HG02763 (cell line): Measurements from ENCODE around the gene HOMER1.

Experiments
- ATAC-seq: cut with Tn5 transposase; IDR thresholded peaks from one replicate; pipeline ENCODE4 v1.9.1; 2021; ENCODE audit warnings: mild to moderate bottlenecking, moderate library complexity; ENCODE audit not compliant: unreplicated experiment

HOMER1 gene

DNA sequence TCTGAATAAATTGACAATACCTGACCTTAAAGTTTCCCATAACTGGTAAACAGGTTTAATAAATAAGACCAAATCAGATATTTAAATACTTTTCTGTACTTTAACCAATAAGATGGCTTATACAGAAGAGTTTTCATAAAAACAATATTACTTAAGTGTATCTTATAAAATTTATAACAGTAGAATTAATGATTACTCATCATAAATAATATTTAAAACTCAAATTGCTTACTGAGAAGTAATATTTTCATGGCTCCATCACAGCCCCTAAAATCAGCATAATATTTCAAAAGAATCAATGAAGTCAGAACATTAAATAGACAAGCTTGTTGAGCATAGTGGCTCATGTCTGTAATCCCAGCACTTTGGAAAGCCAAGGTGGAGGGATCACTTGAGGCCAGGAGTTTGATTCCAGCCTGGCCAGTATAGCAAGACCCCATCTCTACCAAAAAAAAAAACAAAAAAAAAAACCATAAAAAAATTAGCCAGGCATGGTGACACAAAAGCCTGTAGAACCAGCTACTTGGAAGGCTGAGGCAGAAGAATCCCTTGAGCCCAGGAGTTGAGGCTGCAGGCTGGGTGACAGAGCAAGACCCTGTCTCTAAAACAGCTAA lies 23.5 kb downstream of the HOMER1 start:
- ATAC-seq = no peak

- ATAC-seq = no peak
Measured at GRCh38 chr5:79489773-79490172, 24.2 kb downstream of the HOMER1 start.

GRCh38 chr5:79488775-79489174 lies 25.2 kb downstream of the HOMER1 start:
- ATAC-seq = no peak

DNA sequence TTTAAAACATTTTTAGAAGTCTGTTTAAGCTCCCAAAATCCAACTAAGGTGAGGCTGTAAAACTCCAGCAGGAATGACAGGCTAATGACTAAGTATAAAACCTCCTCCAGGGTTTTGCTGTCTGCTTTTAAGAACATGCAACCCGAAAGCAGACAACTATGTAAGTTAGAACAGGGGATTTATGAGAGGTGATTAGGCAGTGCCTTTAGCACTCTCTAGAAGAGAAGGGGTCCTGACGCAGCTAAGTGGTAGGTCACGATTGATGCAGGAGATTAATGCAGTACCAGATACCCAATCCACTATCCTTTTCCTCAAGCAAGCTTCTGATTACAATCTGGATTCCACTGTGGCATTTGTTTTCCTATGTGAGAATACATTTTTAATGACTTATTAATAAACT lies 25.9 kb downstream of the HOMER1 start:
- no peak for ATAC-seq

GRCh38 chr5:79487251-79487650 lies 26.7 kb downstream of the HOMER1 start:
- no peak for ATAC-seq

GRCh38 chr5:79486116-79486515 lies 27.8 kb downstream of the HOMER1 start:
- ATAC-seq = no peak

DNA sequence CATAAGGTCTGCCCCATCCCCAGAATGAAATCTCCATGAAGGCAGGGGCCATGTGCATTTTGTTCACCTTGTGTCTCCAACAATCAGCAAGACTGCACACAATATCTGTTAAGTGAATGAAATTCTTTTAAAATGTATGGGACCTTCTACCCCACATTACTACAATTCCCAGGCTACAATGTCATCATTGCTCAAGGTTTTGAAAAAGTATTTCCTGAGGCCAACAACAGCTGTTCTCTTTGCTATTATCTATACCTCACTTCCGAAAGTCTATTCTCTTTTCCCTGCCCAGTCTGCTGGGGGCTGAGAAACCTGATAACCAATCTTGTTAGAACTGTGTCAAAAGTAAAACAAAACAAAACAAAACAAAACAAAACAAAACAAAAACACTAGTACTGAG lies 29.2 kb downstream of the HOMER1 start:
- no peak for ATAC-seq

GRCh38 chr5:79481574-79481973 lies 32.4 kb downstream of the HOMER1 start:
- ATAC-seq = no peak

GRCh38 chr5:79480991-79481390 lies 32.9 kb downstream of the HOMER1 start:
- no peak for ATAC-seq

DNA sequence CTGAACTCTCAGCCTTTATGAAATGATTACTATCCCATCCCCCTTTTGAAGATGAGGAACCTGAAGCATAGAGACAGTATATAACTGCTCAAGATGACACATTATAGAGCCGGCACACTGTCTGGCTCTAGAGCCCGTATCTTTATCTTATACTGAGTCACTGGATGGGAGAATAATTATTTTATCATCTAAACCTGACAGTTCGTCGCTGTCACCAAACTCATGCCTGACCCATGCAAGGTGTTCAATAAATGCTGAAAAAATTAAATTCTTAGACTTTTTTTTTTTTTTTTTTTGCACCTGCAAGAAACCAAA lies 38.8 kb downstream of the HOMER1 start:
- no peak for ATAC-seq

DNA sequence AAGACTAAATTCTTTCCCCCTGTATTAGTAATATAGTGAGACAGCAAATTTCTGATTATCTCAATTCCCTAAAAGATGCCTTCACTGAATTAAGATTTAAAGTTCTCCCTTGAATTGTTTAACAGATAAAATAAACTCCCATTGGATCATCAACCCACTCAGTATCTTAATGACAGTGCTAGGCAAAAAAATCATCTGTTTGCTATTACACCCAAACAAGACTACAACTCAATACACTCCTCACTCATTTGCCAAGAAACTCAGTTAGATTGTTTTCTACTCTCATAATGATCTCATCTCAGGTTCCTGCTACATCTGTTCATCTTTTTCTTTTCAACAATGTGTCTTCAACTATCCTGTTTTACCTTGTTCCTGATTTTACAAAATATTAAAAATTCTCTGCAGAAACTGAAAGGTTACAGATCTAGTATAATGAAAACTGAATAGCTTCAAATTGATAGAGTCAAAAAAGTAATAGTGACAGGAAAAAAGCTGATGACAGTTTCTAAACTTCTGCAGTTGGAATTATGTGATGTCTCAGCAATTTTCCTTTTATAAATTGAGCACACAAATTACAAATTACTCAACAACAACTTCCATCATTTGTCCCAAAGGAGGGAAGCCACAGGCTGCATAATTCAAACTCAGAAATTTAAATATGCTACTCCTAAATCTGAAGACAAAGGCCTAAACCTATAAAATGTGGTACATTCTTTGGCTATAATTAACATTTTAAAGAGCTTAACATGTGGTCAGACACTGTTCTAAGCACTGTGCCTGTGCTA lies 39.4 kb downstream of the HOMER1 start:
- ATAC-seq = no peak

DNA sequence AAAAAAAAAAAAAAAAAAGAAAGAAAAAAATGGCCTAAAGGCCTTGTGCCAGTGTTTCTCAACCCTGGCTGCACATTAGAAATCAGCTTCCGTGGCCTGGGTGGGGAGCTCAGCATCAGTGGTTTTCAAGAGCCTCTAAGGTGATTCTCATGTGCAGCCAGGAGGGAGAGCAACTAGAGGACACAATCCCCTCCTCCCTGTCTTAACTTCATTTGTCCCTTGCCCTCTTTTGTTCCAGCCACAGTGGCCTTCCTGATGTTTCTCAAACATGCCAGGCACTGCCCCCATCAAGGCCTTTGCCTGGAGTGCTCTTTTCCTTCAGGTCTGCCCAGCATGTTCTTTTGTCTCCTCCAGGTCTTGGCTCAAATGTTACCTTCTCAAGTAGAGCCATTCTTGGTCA lies 42.4 kb downstream of the HOMER1 start:
- no peak for ATAC-seq

GRCh38 chr5:79464695-79465332 lies 49.1 kb downstream of the HOMER1 start:
- ATAC-seq = no peak

GRCh38 chr5:79464278-79464677 lies 49.7 kb downstream of the HOMER1 start:
- no peak for ATAC-seq

GRCh38 chr5:79459626-79460025 lies 54.3 kb downstream of the HOMER1 start:
- no peak for ATAC-seq

GRCh38 chr5:79456890-79457583 lies 56.9 kb downstream of the HOMER1 start:
- no peak for ATAC-seq

DNA sequence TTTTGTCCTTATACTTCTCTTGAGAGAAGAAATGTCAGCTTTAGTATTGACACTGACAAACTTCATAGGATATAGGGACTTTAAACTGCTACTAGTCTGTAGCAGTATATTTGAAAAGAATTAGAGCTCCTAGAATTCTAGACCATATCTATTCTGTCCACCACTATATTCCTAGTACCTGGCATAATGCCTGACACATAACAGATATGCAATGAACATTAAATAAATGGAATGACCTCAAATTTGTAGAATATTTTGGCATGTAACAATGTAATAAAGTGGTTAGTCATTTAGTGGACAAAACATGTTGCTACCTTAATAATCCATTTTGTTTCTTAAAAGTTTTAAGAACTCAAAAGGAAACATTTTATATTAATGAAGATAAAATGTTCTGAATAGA lies 57.5 kb downstream of the HOMER1 start:
- no peak for ATAC-seq

- no peak for ATAC-seq
Measured at GRCh38 chr5:79454043-79454442, 59.9 kb downstream of the HOMER1 start.

GRCh38 chr5:79448336-79448735 lies 65.6 kb downstream of the HOMER1 start:
- ATAC-seq = no peak

- no peak for ATAC-seq
Measured at GRCh38 chr5:79436821-79437220, 77.1 kb downstream of the HOMER1 start.

DNA sequence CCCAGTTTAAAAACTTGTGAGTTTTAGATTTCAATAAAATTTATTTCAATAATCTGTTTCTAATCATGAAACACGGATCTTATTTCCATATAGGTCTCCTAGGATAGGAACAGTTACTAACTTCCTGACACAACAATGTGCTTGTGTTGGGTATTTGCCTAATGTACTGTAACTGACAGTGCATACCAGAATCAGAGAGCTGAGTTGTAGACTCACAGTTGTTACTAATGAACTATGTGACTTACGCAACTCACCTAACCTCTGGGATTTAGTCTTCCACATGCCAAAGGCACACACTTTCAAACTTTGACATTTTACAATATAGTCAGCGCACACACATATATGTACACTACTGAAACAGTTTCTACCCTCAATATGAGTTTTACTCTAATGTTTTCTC lies 77.7 kb downstream of the HOMER1 start:
- no peak for ATAC-seq

- no peak for ATAC-seq
Measured at GRCh38 chr5:79430196-79430595, 83.7 kb downstream of the HOMER1 start.
